A549 treated with ZK216348 at 1 μM for 4 hours (cell line): Measurements from ENCODE around the gene FARP1. TPM values are rescaled to one million over a fixed set of nuclear protein-coding genes. Genes with fewer than 3 reads are reported as not detected.

Experiments used
- total RNA-seq: library from RNA; stranded (reverse); fragments of 200-300 nt; extraction: Qiagen RNA extraction; gene quantifications from 5 replicates; pipeline ENCODE4 v1.2.3, GENCODE V29; 2022; ENCODE audit warnings: low read depth

The FARP1 gene
- total RNA-seq = 11.2 to 17.6 TPM (median 12.7 TPM) in 5 replicates

DNA sequence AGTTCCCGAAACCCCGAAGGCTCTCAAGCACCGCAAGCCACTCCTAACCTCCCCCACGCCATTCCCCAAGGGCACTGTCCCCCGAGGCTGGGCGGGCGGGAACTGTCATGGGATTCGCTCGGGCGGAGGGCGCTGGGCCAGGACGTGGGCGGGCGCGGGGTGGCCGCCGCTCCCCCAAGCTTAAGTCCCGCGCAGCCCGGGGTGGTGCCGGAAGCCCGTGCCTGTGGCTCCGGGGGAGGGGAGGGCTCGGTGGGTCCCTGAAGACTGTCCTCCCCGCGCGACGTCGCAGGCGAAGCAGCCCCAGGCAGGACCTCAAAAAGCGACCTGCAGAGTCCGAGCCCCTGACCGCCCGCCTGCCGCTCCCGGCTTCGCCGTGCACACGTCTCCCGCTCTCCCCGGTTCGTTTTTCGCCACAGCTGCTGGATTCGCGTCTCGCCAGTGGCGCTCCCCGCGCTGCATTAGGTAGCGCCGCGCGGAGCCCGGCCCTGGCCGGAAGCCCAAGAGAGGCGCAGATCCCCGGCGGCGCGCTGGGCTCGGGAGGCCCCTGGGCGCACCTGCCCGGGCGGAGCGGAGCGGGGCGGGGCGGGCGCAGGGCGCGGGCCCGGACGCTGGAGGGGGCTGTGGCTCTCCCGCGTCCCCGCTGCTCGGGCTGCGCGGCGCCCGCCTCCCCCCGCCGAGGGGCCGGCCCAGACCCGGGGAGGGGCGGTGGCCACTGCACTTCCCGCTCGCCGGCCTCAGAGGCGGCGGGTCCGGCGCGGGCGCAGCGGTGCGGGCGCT is at the start of gene FARP1:
TSS of gene FARP1 (plus strand) at position 715 of the 777 bp plus-strand sequence. CDS start 70,149 bp downstream, outside the sequence.

DNA sequence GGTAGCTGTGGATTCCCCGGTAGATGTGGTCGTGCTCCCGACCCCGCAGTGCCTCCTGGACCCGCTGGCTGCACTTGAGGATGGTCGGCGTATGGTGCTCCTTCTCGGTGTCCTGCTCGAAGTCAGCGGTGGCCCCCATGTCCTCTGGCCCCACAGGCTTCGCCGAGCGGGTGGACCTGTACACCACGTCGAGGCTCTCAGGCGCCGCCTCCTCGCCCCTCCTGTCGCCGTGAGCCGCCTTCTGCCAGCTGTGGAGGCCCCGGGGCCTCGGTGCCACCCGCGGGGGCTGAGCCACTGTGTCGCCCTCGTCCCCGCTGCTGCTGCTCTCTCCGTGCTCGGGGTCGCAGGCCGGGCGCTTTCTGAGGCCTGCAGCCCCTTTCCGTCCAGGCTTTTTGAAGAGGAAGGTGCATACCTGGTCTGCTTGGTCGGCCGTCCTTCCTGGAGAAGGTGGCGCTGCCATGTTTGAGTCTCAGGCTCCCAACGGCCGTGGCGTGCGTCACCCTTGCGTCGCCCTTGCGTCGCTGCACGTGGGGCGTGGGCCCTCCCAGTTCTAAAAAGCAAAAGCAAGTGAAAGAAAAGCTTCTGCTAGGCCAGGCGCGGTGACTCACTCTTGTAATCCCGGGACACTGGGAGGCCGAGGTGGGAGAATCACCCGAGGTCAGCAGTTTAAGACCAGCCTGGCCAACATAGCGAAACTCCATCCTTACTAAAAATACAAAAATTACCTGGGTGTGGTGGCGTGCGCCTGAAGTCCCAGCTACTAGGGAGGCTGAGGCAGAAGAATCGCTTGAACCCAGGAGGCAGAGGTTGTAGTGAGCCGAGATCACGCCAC is 34.1 kb downstream of the FARP1 start, which contains the start of gene RNF113B:
TSS of gene RNF113B (minus strand) at position 493 of the 832 bp plus-strand sequence. CDS start at position 460, 33 bp downstream.

Other genes starting within 250 kb of the FARP1 start
- 66.2 to 91.3 TPM (median 83.0 TPM) in 5 replicates for gene IPO5, start 189.4 kb upstream of the FARP1 start, total RNA-seq
- gene RNF113B, start 34.2 kb downstream of the FARP1 start, total RNA-seq = not detected in 5 replicates